GM21360 (cell line): ENCODE data around the gene SLC14A1.
"Not testable (repeated sequence)": the region's sequence is repeated elsewhere in the genome, so short reads cannot be mapped to it uniquely, and the experiment has no call there.

ENCODE experiments used
- ATAC-seq: cut with Tn5 transposase; IDR thresholded peaks from one replicate; pipeline ENCODE4 v1.9.1; 2021; ENCODE audit warnings: mild to moderate bottlenecking, moderate library complexity; ENCODE audit not compliant: unreplicated experiment

The SLC14A1 gene

DNA sequence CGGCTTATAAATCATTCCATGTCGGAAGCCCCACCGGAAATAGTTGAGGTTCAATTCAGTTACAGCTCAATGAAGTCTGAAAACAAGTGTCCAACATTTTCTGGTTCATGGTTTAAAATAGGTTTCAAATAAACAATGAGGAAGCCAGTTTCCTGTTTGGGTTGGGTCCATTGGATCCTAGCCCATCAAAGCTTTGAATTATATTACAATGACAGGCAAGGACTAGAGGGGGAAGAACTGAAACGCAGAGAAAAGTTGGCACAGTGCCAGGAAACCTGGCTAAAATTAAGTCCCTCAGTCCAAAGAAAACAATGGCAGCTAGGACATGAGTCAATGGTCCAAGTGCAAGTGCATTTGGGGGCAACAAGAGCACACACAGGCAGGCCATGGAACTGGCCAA lies 32.0 kb downstream of the SLC14A1 start:
- no peak for ATAC-seq

DNA sequence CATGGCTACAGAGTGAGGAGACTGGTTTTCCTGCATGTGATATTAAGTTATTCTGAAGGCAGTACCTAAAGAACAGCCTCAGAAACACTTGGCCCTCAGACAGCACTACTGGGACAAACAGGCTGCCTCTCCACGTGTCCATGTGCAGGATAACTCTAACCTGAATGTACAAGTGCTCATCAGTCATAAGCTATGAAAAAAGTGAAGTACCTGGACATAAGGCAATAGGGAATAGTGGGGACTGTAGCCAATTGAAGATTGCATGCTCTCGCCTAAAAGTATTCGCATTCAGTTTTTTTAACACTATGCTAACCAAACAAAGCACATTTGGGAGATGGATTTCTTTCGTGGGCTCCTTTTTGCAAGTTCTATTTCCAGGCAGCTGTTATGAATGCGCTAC lies 33.0 kb downstream of the SLC14A1 start:
- no peak for ATAC-seq

DNA sequence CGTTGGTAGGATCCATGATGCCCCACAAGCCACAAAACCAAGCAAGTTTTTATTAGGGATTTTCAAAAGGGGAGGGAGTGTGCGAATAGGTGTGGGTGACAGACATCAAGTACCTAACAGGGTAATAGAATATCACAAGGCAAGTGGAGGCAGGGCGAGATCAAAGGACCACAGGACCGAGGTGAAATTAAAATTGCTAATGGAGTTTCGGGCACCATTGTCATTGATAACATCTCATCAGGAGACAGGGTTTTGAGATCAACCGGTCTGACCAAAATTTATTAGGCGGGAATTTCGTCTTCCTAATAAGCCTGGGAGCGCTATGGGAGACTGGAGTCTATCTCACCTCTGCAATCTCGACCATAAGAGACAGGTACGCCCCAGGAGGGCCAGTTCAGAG lies 33.7 kb downstream of the SLC14A1 start:
- not testable (repeated sequence) for ATAC-seq

DNA sequence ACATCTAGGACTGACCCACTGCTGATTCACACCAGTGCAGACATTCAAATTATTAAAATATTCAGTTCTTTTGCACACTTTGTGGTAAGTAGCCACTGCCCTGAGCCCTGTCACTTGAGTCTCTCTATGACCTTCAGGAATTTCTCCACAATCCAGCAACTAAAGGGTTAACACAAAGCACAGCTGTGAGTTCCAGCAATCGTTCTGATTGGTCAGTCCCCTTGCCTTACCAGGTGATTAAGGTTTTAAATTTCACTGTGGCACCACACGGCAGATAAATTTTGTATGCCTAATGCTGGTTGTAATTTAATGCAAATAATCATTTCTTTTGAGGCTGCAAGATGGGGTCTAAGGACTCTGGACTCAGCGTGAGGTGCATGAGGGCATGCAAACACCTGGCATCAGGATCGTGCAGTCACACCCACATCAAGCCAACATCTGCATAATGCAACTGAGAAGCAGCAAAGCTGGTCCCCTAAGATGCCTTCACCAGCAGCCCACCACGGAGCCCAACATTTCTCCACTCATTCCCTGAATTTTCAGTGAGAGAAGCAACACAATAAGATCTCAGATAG lies 36.6 kb downstream of the SLC14A1 start:
- ATAC-seq, result no peak

DNA sequence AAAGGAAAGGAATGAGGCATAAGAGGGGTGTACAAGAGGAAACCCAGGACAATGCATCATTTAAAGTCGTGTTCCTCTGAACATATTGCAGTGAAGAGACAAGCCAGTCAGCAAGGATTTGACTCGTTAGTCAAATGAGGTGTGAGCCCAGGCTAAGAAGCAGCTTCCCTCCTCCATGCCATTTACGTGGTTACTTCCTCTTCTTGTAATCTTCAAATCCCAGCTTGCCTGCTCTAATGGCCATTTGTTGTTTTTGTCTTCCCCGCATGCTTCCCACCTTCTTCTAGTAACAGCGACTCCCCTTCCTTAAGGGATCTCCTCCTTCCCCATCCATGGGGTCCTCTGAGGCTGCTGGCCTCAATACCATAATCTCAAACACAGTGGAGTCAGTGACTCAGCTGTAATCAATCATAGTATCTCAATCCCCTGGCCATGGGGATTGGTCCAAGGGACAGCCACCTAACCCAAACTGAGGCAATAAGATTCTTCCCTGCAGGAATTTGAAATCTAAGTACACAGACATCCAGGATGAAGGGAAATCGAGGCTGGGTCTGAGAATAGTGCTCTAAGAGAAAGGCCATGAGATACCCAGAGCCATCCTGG lies 37.6 kb downstream of the SLC14A1 start:
- ATAC-seq, result no peak

DNA sequence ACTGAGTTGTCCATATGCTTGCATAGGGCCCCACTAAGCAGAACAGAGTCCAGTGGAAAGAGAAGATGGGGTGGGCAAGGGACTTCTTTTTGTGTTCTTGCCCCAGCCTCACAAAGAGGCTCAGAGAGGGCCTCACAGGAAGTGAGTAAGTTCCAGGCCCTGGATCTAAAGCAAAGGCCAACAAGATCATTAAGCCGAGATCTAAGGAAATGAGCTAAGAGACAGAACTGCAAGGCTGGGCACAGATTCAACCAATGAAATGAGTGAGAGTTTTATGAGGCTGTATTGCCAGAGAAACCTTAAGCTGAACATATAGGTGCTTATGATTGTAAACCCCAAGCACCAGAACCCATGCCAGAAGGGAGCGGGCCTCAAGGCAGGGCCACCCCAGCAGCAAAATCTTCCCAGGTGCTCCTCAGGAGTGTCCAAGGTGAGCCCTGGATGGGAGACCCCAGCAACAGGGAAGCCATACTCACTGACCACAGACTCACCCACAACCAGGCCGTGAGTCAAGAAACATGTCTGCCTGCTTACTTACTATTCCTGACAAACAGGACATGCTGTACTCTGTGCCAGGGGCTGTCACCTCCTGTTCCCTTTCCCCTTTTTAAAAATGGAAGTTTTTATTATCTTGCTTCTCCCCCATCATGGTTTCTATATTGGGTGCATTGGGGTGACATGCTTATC lies 40.2 kb downstream of the SLC14A1 start:
- no peak for ATAC-seq

DNA sequence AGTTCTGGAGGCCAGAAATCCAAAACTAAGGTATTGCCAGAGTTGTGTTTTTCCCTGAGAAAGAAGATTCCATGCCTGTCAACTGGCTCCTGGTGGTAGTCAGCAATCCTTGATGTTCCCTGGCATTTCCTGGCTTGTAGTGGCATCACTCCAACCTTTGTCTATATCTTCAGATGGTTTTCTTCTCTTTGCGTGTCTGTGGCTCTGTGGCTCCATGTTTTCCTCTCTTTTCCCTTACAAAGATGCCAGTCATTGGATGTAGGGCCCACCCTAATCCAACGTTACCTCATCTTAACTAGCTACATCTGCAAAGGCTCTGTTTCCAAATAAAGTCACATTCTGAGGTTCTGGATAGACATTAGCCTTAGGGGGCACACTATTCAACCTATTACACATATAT lies 41.8 kb downstream of the SLC14A1 start:
- no peak for ATAC-seq

DNA sequence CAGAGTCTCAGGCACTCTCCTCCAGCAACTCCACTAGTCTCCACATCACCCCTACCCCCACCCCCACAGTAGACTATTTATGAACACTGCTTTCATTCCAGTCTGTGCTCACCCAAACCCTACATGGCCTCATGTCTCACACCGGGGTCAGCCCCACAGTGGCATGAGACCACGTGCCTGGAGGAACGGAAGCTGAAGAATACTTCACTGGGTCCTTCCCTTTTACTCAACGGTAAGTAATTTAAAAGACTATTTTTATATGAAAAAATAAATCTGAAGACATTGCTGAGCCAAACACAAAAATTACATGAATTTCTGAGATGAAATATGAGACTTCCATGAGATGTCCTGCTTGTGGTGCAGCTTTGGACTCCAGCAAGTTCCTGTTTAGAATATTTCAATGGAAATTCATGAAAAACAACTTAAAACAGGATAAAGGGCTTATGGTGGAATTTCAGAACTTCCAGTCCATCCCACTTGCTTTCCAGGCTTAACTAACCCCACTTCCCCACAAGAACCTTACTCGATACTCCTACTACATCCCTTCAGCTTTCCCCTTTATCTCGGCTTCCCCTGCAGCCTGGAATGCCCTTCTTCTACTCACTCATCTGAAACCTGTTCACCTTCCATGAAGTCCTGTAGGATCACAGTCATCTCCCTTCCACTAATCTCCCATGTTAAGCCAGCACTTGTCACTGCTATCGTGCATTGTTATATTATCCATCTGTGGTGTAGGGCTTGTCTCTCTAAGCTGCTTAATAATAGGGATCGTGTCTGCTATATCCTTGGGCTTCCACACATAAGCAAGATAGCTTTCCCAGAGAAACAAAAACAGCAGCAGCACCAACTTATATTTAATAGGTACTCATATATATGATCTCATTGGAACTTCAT lies 47.9 kb downstream of the SLC14A1 start:
- no peak for ATAC-seq

DNA sequence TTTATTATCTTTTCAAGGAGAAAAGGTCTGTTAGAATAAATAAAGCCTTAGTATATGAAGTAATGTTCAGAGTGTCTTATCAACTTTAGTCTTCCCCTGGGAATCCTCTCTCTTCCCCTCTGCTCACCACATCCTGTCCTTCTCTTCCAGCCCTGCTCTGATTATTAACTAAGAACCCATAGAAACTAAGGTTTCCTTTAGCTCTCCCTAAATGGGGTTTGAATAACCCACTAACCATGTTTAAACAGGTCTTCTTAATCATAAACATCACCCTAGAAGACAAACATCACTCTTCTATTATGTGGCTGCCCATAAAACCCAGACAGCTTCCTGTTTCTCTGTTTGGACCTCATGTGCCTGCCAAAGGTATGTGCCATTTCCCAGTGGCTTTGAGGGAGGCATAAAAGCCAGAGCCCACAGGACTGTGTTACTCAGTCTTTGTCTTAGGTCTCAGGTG lies 50.1 kb downstream of the SLC14A1 start:
- no peak for ATAC-seq

DNA sequence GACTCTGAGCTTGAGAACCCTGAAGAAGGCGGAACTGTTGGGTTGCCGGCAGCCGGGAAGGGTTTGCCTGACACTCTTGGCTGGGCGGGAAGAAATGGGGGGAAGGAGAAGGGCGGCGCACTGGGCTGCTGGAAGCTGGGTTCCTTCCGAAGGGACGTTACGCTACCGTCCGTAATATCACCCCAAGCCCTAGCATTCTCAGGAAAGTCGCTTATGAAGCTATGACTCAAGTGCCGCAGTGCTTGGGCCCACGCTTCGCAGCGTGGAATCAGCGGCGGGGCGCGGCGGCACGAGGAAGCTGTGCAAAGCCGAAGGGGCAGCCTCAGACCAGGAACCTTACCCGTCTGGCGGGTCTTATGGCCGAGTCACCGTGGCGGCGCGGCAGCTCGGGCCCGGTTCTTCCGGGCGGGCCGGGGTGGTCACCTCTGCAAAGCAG lies 51.3 kb downstream of the SLC14A1 start:
- peak; percentile 66 for ATAC-seq

DNA sequence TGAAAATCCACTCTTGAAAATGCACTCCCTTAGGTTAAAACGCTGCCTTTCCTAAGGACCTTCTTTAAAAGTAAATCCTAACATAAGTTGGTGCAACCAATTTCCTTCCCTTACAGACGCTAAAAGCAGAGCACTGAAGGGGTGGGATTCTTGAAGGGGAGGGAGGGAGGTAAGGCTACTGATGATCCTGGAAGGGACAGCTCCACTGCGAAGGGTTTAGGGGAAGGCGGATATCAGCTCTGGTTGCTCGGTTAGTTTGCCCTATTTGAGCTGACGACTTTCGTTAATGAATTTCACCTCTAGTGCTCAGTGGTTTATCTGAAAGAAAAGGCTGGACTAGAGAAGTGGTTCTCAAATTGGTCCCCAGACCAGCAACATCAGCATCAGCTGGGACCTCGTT lies 51.8 kb downstream of the SLC14A1 start:
- ATAC-seq, result no peak

DNA sequence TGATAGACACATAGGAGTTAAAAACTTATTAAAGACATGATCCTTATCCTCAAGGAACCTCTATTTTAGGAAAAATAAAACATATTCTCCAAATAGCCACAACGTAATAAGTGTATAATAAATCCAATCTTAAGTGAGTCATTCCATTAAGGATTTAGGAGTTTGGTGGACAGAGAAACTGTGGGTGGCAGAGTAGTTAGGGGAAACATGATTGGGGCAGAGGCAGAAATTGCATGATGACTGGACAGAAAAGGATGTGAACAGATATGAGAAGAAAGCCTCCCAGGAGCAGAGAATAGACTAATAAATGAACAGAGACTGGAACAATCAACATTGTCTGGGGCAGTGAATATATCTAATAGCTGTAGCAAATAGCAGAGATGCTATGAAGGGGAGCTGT lies 53.4 kb downstream of the SLC14A1 start:
- ATAC-seq, result no peak

DNA sequence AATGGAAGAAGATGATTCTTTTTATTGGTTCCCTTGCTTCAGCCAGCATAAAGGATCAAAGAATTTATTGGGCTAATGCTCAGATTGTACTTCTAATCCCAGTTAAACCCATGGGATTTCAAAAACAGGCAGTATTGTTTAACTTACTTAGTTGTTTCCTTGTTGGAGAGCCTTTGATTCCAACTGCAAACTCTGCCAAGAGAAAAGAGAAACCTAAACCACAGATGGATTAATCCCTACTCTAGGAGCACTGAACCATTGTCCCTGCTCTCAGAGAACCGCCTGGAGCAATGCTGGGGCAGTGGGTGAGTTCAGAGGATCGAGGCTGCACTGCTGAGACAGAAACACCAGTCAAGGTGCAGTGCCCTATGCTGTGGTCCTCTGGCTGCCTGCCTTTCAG lies 56.6 kb downstream of the SLC14A1 start:
- ATAC-seq, result no peak

DNA sequence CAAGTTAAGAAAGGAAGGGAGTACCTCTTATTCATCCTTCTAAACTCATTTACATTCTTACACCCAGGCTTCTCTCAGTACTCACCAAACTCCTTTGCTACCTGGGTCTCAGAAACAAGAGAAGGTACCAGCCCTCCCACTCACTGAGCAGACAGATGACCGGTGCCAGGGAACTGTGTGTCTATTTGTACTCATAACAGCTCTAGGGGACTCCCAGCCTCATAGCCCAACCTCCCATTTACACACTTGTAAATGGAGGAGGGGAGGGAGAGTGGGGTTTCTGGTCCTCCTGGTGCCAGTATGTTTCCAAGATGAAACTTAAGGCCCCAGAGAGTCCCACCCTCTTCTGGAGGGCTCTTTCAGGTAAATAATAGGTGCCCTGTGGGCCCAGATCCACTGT lies 58.7 kb downstream of the SLC14A1 start:
- peak; percentile 62 for ATAC-seq

DNA sequence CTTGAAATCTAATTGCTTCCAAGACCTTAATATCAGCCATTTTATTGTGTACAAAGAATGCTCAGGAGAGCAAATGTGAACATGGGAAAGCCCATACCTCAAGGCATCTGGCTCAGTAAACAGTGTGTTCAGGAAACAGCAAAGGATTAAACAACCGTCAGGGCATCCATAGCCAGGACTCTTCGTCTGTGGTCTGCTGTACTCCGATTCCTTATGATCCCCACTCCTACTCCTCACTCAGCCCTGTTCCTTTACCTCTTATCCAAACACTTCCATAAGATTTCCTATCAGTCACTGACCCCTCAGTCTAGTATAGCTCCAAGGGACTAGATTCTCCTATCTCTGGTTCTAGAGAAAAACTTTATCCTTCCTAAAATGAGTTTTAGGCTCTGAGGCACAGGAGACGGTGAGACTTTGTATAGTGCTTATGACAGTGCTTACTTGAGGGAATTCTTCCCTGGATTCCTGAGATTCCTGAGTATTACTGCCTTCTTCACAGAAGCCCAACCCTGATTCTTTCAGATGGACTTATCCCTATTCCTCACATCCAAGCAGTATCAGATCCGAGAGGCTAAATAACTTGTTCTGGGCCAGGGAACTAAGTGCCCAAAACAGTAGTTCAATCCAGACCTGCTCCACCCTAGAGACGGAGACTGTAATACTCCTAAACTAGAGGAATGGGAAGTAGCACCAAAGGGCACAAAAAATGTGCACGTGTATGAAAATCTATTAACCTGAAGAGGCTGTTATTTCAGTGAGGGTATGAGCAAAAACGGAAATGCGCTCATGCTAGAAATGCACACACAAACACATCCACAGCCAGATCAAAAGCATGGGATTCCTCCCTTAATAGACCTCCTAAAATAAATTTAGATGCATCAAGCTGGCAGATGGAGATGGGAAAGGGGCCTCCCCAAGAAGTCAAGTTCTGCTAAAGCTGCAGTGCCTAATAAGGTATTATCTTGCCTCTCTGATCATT lies 59.4 kb downstream of the SLC14A1 start:
- no peak for ATAC-seq

DNA sequence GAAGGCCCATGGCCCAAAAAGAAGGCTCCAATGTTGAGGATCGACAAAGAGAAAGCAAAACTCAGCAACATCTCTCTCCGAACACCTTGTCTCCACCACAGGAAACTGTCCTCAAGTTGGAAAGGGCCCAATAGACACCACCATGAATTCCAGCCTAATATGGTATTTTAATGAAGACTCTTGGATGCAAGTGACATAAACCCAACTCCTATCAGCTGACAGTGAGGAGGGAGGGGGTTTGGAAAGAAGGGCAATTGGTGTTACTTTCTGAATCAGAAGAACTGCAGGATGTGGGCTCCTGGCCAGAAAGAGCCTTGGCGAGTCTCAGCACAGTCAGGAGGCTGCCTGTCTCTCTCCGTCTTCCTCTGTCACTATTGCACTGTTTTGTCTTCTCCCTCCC lies 61.2 kb downstream of the SLC14A1 start:
- no peak for ATAC-seq

DNA sequence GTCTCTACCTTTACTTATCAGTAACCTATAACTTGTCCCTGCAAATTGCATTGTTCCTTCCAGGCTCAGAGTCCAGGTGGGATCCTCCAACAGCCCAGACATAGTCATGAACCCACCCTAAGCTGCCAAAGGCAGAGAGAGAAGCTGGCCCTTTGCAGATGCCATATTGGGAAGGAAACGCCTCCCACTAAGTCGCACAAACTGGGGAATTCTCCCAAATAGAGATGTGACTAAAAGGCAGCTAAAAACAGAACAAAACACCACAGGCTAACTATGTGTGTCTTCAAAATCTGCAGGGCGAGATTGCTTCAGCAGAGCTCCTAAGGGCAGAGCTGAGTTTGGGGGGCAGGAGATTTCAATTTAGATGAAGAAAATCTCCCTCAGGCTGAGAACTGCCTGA lies 63.0 kb downstream of the SLC14A1 start:
- no peak for ATAC-seq

DNA sequence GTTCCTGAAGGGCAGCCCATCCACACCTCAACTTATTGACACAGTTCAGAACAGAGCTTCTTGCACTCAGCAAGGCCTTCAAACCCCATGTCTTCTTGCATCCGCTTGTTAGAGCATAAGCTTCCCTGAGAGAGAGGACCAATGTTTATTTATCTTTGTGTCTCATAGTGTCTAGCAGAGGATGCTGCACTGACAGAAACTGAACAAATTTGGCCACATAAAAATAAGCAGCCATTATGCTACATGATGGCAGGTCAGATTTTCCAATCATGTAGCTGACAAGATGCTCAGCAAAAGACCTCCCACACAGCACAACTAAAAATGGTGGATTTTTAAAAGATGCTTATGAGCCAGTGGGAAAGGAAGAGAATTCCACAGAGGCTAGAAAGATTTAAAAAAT lies 63.4 kb downstream of the SLC14A1 start:
- ATAC-seq, result no peak

DNA sequence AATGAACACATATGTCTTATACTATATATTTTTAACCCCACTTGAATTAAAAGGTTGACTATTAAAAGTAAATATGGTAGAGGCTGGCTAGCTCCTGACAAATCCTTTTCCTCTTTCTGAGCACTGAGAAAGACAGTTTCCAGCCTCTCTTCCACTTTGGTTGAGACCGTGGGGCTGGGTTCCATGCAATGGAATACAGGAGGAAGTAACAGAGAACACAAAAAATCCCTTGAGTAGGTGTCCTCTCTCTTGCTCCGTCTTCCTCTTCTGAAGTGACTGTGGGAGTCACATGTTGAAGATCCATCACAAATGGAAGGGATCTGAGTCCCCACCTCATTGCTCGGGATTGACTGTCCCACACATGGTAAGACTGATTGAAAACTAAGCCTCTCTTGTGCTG lies 64.9 kb downstream of the SLC14A1 start:
- ATAC-seq, result no peak

DNA sequence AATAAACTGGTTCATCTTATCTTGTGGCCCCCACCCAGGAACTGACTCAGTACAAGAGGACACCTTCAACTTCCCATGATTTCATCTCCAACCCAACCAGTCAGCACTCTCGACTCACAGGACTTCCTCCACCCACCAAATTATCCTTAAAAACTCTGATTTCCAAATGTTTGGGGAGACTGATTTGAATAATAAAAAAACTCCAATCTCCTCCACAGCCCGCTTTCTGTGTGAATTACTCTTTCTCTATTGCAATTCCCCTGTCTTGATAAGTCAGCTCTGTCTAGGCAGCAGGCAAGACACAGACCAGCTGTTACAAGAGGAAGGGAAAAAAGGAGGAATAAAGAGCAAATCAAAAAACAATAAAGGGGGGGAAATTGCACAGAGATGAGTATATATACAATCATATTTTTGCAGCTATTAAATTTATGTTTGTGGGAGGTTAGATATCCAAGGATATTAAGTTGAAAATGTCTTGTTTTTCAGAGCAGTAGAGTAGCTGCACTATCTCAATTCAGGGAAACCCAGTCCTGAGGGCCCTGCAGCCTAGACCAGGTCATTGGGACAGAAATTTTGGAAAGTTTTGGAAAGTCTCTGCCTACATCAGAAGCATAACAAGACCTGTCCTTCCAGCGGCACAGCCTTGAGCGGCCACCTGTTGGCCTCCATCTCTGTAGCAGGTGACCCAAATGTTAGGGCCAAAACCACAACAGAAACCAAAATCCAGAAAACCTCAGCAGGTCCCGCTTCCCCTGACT lies 68.7 kb downstream of the SLC14A1 start:
- no peak for ATAC-seq
